HCT116 (cell line): ENCODE results near the gene BCAS4. TPM values are rescaled to one million over a fixed set of nuclear protein-coding genes. Genes with fewer than 3 reads are reported as not detected.

Experiments
- ATAC-seq: fragments of 200-7000 bp; cut with Tn5 transposase; 2 replicates; pipeline ENCODE4 v1.9.1; 2020; ENCODE audit warnings: mild to moderate bottlenecking, moderate library complexity
- BruUV-seq: library from RNA; stranded (reverse); fragments of 400-500 nt; replicated peaks from 2 replicates; lab custom pipeline; 2021; lab: Mats Ljungman, UMichigan
- CTCF ChIA-PET: fragments of 300-600 bp; sonication (Branson Sonifier 250); formaldehyde crosslinking; loops from one replicate; lab custom pipeline; 2021; ENCODE audit warnings: antibody characterized with exemption; lab: Charles Lee
- POLR2A ChIA-PET: fragments of 300-600, 350-600 bp; sonication (Branson Sonifier 250); formaldehyde crosslinking; loops from one replicate; lab custom pipeline; 2021; ENCODE audit warnings: antibody characterized with exemption; lab: Charles Lee
- RAD21 ChIA-PET, 2 experiments: fragments of 300-600 bp; sonication (Branson Sonifier 250); formaldehyde crosslinking; loops; one replicate each; lab custom pipeline; 2023; ENCODE audit warnings: low total read pairs in 2 of 2; ENCODE audit not compliant: uncharacterized antibody in 2 of 2, unreplicated experiment in 2 of 2, low non-redundant PET in 1 of 2; lab: Charles Lee
- DNase-seq: peaks from one replicate; pipeline ENCODE4 v3.0.0-alpha.2; 2010; ENCODE audit warnings: low read depth, low spot score
- H2AFZ ChIP-seq: fragments of 200-600 bp; shearing (Covaris generic), sonication (generic); 2 replicates; pipeline ENCODE4 v1.6.1; 2017; ENCODE audit warnings: low read depth, mixed run types, mixed read lengths, antibody characterized with exemption, low read length; ENCODE audit not compliant: poor library complexity, severe bottlenecking
- H3K27ac ChIP-seq: 2 replicates; pipeline ENCODE4 v1.5.1; 2012; ENCODE audit warnings: low read depth, low read length
- H3K27me3 ChIP-seq: fragments of 200-600 bp; sonication (generic); 2 replicates; pipeline ENCODE4 v1.6.1; 2016; ENCODE audit warnings: mixed run types, low read length, mixed read lengths; ENCODE audit not compliant: insufficient read depth
- H3K36me3 ChIP-seq, 2 experiments: fragments of 200-500 bp in 1 of 2; fragments of 200-600 bp in 1 of 2; sonication (Bioruptor generic) in 1 of 2; sonication (generic) in 1 of 2; 2 replicates each; pipeline versions ENCODE4 v1.5.1 to v1.6.1; 2014 to 2016; ENCODE audit warnings: low read length in 2 of 2, inconsistent platforms in 1 of 2, mixed read lengths in 1 of 2, mixed run types in 1 of 2; ENCODE audit not compliant: insufficient read depth in 2 of 2, control insufficient read depth in 1 of 2
- H3K4me1 ChIP-seq, 2 experiments: fragments of 200-600 bp in 1 of 2; sonication (generic) in 1 of 2; 2 replicates each; pipeline versions ENCODE4 v1.5.1 to v1.6.1; 2012 to 2017; ENCODE audit warnings: low read length in 2 of 2, inconsistent platforms in 1 of 2, mild to moderate bottlenecking in 1 of 2, mixed read lengths in 1 of 2, mixed run types in 1 of 2, moderate library complexity in 1 of 2; ENCODE audit not compliant: insufficient read depth in 2 of 2, control insufficient read depth in 1 of 2
- H3K4me2 ChIP-seq: fragments of 200-600 bp; sonication (generic); 2 replicates; pipeline ENCODE4 v1.6.1; 2017; ENCODE audit warnings: mixed run types, low read length, mixed read lengths
- H3K4me3 ChIP-seq, 2 experiments: fragments of 200-600 bp in 1 of 2; sonication (generic) in 1 of 2; replicated peaks in 1 of 2; 2 replicates each; pipeline ENCODE4 v1.5.1; 2011 to 2016; ENCODE audit warnings: low read length in 2 of 2, control low read depth in 1 of 2, low read depth in 1 of 2, mild to moderate bottlenecking in 1 of 2, mixed read lengths in 1 of 2, mixed run types in 1 of 2
- H3K79me2 ChIP-seq: fragments of 200-600 bp; sonication (generic); 2 replicates; pipeline ENCODE4 v1.6.1; 2017; ENCODE audit warnings: mild to moderate bottlenecking, mixed run types, low read length, moderate library complexity, mixed read lengths; ENCODE audit not compliant: insufficient read depth
- H3K9ac ChIP-seq: fragments of 200-600 bp; sonication (generic); 2 replicates; pipeline ENCODE4 v1.6.1; 2016; ENCODE audit warnings: low read length, mixed read lengths
- H3K9me2 ChIP-seq: fragments of 200-600 bp; sonication (generic), shearing (Covaris generic); 2 replicates; pipeline ENCODE4 v1.6.1; 2017; ENCODE audit warnings: mixed run types, mild to moderate bottlenecking, moderate library complexity; ENCODE audit not compliant: insufficient read depth
- H3K9me3 ChIP-seq, 2 experiments: fragments of 200-500 bp in 1 of 2; fragments of 200-600 bp in 1 of 2; sonication (Bioruptor generic) in 1 of 2; sonication (generic) in 1 of 2; 2 replicates each; pipeline ENCODE4 v1.6.1; 2014 to 2017; ENCODE audit warnings: low read length in 2 of 2, mixed read lengths in 2 of 2, inconsistent platforms in 1 of 2, low read depth in 1 of 2, mild to moderate bottlenecking in 1 of 2, mixed run types in 1 of 2, moderate library complexity in 1 of 2; ENCODE audit not compliant: control insufficient read depth in 1 of 2, insufficient read depth in 1 of 2
- H4K20me1 ChIP-seq: fragments of 200-600 bp; sonication (generic), shearing (Covaris generic); 2 replicates; pipeline ENCODE4 v1.6.1; 2017; ENCODE audit warnings: mixed run types, mild to moderate bottlenecking, moderate library complexity; ENCODE audit not compliant: insufficient read depth
- CEBPB ChIP-seq: IDR thresholded peaks from 2 replicates; pipeline ENCODE4 v1.6.1; 2012; ENCODE audit warnings: low read depth
- POLR2AphosphoS5 ChIP-seq: IDR thresholded peaks from 2 replicates; pipeline ENCODE4 v1.6.1; 2011; ENCODE audit warnings: mild to moderate bottlenecking, low read depth, low read length, moderate library complexity
- ZFX ChIP-seq: fragments of 450-650 bp; IDR thresholded peaks from 2 replicates; pipeline ENCODE4 v1.6.1; 2017
- intact Hi-C: fragments of 100-400 bp; cut with micrococcal nuclease; formaldehyde crosslinking; loops from 2 replicates; pipeline ENCODE4 v1.10.0; 2022
- total RNA-seq: library from RNA; stranded (reverse); gene quantifications from one replicate; pipeline ENCODE4 v1.2.1, GENCODE V29; 2021; ENCODE audit not compliant: unreplicated experiment

The BCAS4 gene
- total RNA-seq, 1 experiment from 2014 or later: 18.9 TPM

DNA sequence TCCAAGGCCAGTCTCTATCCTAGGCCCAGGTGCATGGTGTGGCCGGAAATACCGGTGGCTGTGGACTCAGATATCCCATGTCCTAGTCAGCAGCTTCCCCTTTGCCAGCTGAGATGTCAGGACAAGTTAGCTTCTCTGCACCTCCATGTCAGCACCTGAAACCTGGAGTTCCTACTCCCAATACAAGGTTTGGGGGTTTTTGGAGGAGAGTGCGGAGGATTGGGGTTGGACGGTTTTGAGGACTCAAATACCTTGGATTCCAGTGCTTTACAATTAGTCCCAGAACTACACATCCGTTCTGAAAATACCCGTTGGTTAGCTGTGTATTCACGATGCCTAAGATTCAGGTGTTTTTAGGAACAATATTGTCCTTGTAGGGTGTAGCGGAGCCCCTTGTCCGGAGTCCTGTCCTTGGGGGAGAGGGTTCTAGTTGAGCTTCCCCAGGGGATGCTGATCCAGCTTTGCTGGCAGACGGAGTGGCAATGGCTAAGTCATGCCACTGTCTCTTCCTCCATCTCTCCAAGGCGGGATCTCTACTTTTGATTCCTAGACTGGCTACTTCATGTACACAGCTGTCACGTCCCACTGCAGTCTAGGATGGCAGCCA, 91.4 kb downstream of the BCAS4 start:
- H3K9me3 ChIP-seq: no peaks in the 10 kb centered on the region
- POLR2A ChIA-PET: no interaction called here
- RAD21 ChIA-PET: no interaction called here
- H3K27me3 ChIP-seq: no peaks in the 10 kb centered on the region
- intact Hi-C loops: no loop called here
- no peaks in the 10 kb centered on the region for H3K4me1 ChIP-seq
- no peak overlapping the region for H3K4me2 ChIP-seq
- no TSS peak for BruUV-seq
- H2AFZ ChIP-seq: no peak overlapping the region
- H3K36me3 ChIP-seq: peaks cover 8 to 15% of the 10 kb centered on the region in 2 experiments; a peak in 3 of 4 replicates
- DNase-seq: no peak
- peaks cover 10% of the 10 kb centered on the region; the same call in 1 of the 2 replicates for H3K79me2 ChIP-seq
- no peaks in the 10 kb centered on the region for H3K9me2 ChIP-seq
- CTCF ChIA-PET: no interaction called here
- H3K27ac ChIP-seq: no peak overlapping the region
- H4K20me1 ChIP-seq: no peaks in the 10 kb centered on the region; the same call in 1 of the 2 replicates
- ATAC-seq: peak; percentile 46
- no peak overlapping the region for H3K9ac ChIP-seq
- no peak overlapping the region for H3K4me3 ChIP-seq
- peak; percentile 36; the same call in 1 of the 2 replicates for TF ChIP-seq POLR2AphosphoS5
- no peak for TF ChIP-seq CEBPB

DNA sequence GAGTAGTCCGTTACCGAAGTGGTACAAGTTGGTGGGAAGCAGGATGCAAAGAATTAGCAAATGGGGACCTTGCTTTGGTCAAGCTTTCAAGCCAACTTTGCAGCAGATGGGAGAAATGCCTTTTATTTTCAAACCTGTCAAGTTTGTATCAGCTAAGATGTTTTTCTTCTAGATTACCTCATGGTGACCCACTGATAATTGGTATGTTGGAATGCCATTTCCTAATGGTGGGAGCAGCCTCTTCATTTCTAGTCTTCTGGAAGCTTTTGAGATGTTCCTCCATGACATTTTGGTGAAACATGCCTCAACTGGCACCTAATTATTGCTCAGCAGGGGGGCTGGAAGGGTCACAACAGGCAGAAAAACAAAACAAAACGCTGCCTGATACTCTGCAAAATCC, 92.7 kb downstream of the BCAS4 start:
- POLR2A ChIA-PET: no interaction called here
- ATAC-seq (no peak), DNase-seq (no peak)
- no peak overlapping the region for H3K9ac ChIP-seq
- no peaks in the 10 kb centered on the region for H3K9me2 ChIP-seq
- H3K4me3 ChIP-seq: no peak overlapping the region
- H3K79me2 ChIP-seq: peaks cover 22% of the 10 kb centered on the region; the same call in 1 of the 2 replicates
- no peaks in the 10 kb centered on the region for H3K9me3 ChIP-seq
- H3K4me2 ChIP-seq: no peak overlapping the region
- no peaks in the 10 kb centered on the region for H3K27me3 ChIP-seq
- no TSS peak for BruUV-seq
- CTCF ChIA-PET: no interaction called here
- H3K4me1 ChIP-seq: no peaks in the 10 kb centered on the region
- intact Hi-C loops: no loop called here
- RAD21 ChIA-PET: no interaction called here
- H3K36me3 ChIP-seq: peaks cover 17 to 27% of the 10 kb centered on the region in 2 experiments; a peak in 3 of 4 replicates
- H2AFZ ChIP-seq: no peak overlapping the region
- no peak for TF ChIP-seq ZFX
- no peaks in the 10 kb centered on the region; the same call in 1 of the 2 replicates for H4K20me1 ChIP-seq
- H3K27ac ChIP-seq: no peak overlapping the region
